ENCODE results near the gene MYADM.

The MYADM gene

DNA sequence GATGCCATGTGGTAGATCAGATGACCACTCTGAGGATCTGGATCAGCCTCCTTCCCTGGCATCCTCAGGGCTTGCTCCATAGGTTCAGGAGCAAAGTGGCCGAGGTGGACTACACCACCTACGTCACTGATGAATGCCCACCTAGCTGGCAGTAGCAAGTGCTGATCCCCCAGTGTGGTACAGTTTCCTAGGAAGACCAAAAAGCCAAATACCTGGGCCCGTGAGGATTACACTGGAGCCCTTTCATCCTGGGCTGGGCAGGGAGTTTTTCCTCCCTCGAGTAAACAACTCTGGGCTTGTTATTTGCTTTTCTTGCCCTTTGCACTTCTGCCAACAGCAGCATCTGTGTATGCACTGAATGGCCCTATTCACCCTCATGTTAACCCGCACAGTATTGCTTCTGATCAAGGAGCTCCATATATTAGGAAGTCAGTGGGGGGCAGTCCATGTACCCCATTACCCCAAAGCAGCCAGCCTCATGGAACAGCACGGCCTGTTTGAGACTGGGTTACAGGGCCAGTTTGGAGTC lies 3.3 kb upstream of the MYADM start:
- TF ChIP-seq CTCF (IDR thresholded peaks at IDR 0.05; ENCODE audit: borderline replicate concordance, control extremely low read depth, extremely low read depth, insufficient read depth, missing control alignments): no peak
- peak; percentile 4 for DNase-seq (ENCODE audit: low spot score)
- in situ Hi-C loops (cut with MboI; ENCODE audit: low sequenced_read_pairs, unreplicated experiment): no loop called here

- TF ChIP-seq CTCF (IDR thresholded peaks at IDR 0.05; ENCODE audit: borderline replicate concordance, control extremely low read depth, extremely low read depth, insufficient read depth, missing control alignments): no peak
- in situ Hi-C loops (cut with MboI; ENCODE audit: low sequenced_read_pairs, unreplicated experiment): no loop called here
- DNase-seq (ENCODE audit: low spot score): peak; percentile 11
Measured at GRCh38 chr19:53865523-53865917, 2.2 kb upstream of the MYADM start.

- peak; percentile 75 for DNase-seq (ENCODE audit: low spot score)
- TF ChIP-seq CTCF (IDR thresholded peaks at IDR 0.05; ENCODE audit: borderline replicate concordance, control extremely low read depth, extremely low read depth, insufficient read depth, missing control alignments): no peak
Measured at GRCh38 chr19:53865918-53866864, 1.5 kb upstream of the MYADM start.

DNA sequence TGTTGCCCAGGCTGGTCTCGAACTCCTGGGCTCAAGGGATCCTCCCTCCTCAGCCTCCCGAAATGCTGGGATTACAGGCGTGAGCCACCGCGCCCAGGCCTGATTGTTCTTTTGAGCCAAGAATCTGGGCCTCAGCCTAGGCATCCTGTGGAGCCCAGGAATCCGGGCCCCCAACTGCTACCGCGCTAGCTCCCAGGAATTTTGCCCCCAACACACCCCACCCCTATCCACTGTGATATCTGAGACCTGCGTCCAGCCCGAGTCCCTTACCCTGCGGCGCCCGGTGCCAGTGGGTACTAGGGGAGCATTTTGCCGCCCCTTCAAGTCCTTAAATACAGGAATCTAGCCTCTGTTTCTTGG lies 838 bp upstream of the MYADM start:
- no peak for TF ChIP-seq CTCF (IDR thresholded peaks at IDR 0.05; ENCODE audit: borderline replicate concordance, control extremely low read depth, extremely low read depth, insufficient read depth, missing control alignments)
- in situ Hi-C loops (cut with MboI; ENCODE audit: low sequenced_read_pairs, unreplicated experiment): no loop called here
- DNase-seq (ENCODE audit: low spot score): no peak

More at GRCh38 chr19:53865918-53866864, 1.5 kb upstream of the MYADM start:
- in situ Hi-C loops (cut with MboI; ENCODE audit: low sequenced_read_pairs, unreplicated experiment): no loop called here

DNA sequence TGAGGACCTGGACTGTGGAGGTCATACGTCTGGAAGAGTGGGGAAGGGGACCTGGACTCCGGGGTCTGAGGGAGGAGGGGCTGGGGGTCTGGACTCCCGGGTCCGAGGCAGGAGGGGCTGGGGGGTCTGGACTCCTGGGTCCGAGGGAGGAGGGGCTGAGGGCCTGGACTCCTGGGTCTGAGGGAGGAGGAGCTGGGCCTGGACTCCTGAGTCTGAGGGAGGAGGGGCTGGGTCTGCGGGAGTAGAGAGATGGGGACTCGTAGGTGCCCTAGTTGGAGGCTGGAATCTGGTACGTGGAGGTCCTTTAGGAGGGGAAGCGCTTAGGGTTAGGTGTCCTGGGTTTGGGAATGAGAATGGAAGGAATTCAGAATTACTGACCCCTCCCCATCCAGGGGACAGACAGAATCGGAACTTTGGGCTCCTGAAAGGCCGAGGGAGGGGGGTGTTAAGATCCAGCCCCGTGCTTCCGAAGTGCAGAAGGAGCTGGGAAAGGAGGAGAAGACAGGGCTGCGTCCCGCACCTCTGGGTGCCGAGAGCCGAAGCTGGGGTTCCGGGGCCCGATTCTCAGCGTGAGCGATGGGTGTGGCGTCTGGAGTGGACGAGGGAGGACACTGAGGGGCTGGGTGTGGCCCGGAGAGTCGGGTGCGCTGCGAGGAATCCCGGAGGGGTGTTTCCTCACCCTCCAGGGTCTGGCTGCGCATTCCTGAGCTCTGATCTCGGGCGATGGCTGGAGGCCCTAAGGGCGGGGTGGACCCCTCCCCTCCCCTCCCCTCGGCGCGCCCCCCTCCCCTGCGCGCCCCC lies 608 bp downstream of the MYADM start:
- in situ Hi-C loops (cut with MboI; ENCODE audit: low sequenced_read_pairs, unreplicated experiment): no loop called here
- peak; percentile 56 for DNase-seq (ENCODE audit: low spot score)
- TF ChIP-seq CTCF (IDR thresholded peaks at IDR 0.05; ENCODE audit: borderline replicate concordance, control extremely low read depth, extremely low read depth, insufficient read depth, missing control alignments): no peak
